ENCODE results near the gene GTPBP1. TPM values are rescaled to one million over a fixed set of nuclear protein-coding genes. Genes with fewer than 3 reads are reported as not detected.

GTPBP1 gene
- total and polyA plus RNA-seq, 2 of the 13 experiments (the other 11 are each of a cell fraction or from before 2014, with no cell fraction given) = 22.3 to 27.0 TPM

DNA sequence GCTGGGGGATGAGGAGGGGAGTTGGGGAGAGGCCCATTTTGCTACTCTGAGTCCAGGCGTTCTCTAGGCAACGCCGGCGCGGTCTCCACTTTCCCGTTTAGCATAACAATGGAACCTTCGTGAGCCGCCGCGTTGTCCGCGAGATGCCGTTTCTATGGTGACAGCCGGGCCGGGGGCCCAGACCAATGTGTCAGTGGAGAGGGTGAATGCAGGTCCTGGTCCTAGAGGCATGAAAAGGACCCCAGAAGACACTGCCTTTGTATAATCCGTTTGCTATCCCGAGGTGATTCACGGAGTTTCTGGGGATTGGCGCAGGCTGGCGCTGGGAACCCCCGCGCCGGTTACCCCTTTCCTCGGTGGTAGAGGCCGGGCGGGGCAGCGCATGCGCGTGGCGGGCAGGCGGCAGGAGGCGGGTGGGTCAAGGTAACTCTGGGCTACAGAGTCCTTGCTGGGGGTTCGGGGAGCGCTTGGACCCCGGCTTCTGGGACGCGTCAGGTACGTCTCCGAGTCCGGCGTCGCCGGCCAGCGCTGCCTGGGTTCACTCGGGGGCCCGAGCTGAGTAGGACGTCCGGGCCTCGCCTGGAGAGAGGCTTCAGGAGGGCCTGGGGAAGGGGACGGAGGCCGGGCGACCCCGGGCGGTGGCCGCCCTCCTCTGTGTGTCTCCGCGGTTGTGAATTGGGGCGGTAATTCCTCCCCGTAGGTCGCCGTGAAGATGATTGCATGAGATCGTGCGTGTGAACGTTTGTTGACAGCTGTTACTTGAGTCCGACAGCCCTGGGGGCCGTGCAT is 49.3 kb upstream of the GTPBP1 start, which contains the start of the genes CBY1 and FAM227A (continued):
- TF ChIP-seq, protein P1, sequence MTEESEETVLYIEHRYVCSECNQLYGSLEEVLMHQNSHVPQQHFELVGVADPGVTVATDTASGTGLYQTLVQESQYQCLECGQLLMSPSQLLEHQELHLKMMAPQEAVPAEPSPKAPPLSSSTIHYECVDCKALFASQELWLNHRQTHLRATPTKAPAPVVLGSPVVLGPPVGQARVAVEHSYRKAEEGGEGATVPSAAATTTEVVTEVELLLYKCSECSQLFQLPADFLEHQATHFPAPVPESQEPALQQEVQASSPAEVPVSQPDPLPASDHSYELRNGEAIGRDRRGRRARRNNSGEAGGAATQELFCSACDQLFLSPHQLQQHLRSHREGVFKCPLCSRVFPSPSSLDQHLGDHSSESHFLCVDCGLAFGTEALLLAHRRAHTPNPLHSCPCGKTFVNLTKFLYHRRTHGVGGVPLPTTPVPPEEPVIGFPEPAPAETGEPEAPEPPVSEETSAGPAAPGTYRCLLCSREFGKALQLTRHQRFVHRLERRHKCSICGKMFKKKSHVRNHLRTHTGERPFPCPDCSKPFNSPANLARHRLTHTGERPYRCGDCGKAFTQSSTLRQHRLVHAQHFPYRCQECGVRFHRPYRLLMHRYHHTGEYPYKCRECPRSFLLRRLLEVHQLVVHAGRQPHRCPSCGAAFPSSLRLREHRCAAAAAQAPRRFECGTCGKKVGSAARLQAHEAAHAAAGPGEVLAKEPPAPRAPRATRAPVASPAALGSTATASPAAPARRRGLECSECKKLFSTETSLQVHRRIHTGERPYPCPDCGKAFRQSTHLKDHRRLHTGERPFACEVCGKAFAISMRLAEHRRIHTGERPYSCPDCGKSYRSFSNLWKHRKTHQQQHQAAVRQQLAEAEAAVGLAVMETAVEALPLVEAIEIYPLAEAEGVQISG (CRISPR knock-in tag; IDR thresholded peaks at IDR 0.05) = peak; percentile 66
- no peak for TF ChIP-seq ZNF496 (CRISPR knock-in tag; IDR thresholded peaks at IDR 0.05; ENCODE audit: insufficient replicate concordance)
- no peak for TF ChIP-seq IKZF1 (IDR thresholded peaks at IDR 0.05)
- TF ChIP-seq ZNF678 (CRISPR knock-in tag; IDR thresholded peaks at IDR 0.05) = no peak; the same call in 1 of the 2 replicates
- TF ChIP-seq ZNF207 (IDR thresholded peaks at IDR 0.05; ENCODE audit: borderline replicate concordance) = no peak
- TF ChIP-seq, protein P2, sequence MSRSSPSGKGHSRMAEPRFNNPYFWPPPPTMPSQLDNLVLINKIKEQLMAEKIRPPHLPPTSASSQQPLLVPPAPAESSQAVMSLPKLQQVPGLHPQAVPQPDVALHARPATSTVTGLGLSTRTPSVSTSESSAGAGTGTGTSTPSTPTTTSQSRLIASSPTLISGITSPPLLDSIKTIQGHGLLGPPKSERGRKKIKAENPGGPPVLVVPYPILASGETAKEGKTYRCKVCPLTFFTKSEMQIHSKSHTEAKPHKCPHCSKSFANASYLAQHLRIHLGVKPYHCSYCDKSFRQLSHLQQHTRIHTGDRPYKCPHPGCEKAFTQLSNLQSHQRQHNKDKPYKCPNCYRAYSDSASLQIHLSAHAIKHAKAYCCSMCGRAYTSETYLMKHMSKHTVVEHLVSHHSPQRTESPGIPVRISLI (CRISPR knock-in tag; IDR thresholded peaks at IDR 0.05; ENCODE audit: borderline replicate concordance) = no peak
- TF ChIP-seq HNRNPH1 (optimal IDR thresholded peaks at IDR 0.05; ENCODE audit: low read depth, low read length) = no peak
- TF ChIP-seq HES4 (CRISPR knock-in tag; IDR thresholded peaks at IDR 0.05; ENCODE audit: borderline replicate concordance) = peak; percentile 92; the same call in 1 of the 2 replicates
- 0 out of 2 replicates have a peak, but pooled peaks have one; percentile 39 for TF ChIP-seq ZNF850 (CRISPR knock-in tag; conservative IDR thresholded peaks at IDR 0.05)
- no peak for TF ChIP-seq AKAP8 (CRISPR knock-in tag; IDR thresholded peaks at IDR 0.05)
- 0 out of 2 replicates have a peak, but pooled peaks have one; percentile 24 for TF ChIP-seq KDM4B (CRISPR knock-in tag; IDR thresholded peaks at IDR 0.05)
- TF ChIP-seq SRF (IDR thresholded peaks at IDR 0.05; ENCODE audit: low read depth, low read length) = no peak
- no peak for TF ChIP-seq ZNF121 (CRISPR knock-in tag; IDR thresholded peaks at IDR 0.05)
- no peak for TF ChIP-seq SMAD1 (CRISPR knock-in tag; IDR thresholded peaks at IDR 0.05; ENCODE audit: borderline replicate concordance, low read depth)
- TF ChIP-seq TCF7 (IDR thresholded peaks at IDR 0.05; ENCODE audit: low read depth) = no peak
- peak; percentile 69 for TF ChIP-seq ZNF687 (CRISPR knock-in tag; IDR thresholded peaks at IDR 0.05)
- no peak for TF ChIP-seq STAT6 (CRISPR knock-in tag; IDR thresholded peaks at IDR 0.05; ENCODE audit: borderline replicate concordance)
- TF ChIP-seq NR3C1 (CRISPR knock-in tag; IDR thresholded peaks at IDR 0.05) = no peak
